Measurements from ENCODE around the gene AGT. TPM values are rescaled to one million over a fixed set of nuclear protein-coding genes. Genes with fewer than 3 reads are reported as not detected.
A peak's percentile ranks its signal among the peaks of the same experiment; 100 is the strongest.

AGT gene
- total RNA-seq (ENCODE audit: low replicate concordance), result 1.1 and 8.4 TPM in 2 replicates

DNA sequence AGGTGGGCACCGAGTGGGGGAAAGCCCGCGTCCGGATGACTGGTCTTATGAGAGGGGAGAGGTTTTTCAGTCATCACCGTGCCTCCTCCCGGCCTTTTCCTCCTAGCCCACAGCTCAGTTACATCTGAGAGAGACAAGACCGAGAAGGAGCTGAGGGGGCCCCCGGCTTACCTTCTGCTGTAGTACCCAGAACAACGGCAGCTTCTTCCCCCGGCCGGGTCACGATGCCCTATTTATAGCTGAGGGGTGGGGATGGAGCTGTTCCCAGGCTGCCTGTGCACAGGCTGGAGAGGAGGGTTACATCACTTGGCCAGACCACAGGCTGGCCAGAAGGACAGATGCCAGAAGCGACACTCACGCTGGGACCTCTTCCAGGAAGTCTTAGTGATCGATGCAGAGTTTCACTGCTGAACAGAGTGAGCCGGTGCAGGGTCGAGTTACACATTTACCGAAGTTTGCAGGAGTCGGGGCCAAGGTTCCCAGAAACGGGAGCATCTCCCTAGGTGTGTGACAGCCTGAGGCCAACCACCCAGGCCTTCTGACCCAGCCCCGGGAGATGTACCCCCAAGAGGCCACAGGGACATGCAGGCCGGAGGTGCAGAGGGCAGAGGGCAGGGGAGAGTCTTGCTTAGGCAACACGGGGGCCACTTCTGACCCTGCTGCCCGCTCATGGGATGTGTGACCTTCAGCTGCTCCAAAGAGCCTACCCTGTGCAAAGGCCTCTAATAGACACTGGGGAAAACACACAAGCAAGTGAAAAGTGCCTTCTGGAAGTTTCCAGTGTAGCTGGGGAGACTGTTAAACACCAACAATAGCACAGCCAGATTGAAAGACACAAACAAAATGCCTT is at the start of gene AGT:
AGT (minus strand) TSS at position 208 of the 850 bp plus-strand sequence. CDS start 3,299 bp downstream, outside the sequence.
- H3K4me3 ChIP-seq (ENCODE audit: low read depth, low read length), result peak within 1 kb of the TSS; percentile 9
- TF ChIP-seq, protein P1, sequence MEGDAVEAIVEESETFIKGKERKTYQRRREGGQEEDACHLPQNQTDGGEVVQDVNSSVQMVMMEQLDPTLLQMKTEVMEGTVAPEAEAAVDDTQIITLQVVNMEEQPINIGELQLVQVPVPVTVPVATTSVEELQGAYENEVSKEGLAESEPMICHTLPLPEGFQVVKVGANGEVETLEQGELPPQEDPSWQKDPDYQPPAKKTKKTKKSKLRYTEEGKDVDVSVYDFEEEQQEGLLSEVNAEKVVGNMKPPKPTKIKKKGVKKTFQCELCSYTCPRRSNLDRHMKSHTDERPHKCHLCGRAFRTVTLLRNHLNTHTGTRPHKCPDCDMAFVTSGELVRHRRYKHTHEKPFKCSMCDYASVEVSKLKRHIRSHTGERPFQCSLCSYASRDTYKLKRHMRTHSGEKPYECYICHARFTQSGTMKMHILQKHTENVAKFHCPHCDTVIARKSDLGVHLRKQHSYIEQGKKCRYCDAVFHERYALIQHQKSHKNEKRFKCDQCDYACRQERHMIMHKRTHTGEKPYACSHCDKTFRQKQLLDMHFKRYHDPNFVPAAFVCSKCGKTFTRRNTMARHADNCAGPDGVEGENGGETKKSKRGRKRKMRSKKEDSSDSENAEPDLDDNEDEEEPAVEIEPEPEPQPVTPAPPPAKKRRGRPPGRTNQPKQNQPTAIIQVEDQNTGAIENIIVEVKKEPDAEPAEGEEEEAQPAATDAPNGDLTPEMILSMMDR (IDR thresholded peaks at IDR 0.05; ENCODE audit: insufficient read depth, low read length), result no peak
- DNase-seq (ENCODE audit: low read depth), result peak; percentile 82

DNA sequence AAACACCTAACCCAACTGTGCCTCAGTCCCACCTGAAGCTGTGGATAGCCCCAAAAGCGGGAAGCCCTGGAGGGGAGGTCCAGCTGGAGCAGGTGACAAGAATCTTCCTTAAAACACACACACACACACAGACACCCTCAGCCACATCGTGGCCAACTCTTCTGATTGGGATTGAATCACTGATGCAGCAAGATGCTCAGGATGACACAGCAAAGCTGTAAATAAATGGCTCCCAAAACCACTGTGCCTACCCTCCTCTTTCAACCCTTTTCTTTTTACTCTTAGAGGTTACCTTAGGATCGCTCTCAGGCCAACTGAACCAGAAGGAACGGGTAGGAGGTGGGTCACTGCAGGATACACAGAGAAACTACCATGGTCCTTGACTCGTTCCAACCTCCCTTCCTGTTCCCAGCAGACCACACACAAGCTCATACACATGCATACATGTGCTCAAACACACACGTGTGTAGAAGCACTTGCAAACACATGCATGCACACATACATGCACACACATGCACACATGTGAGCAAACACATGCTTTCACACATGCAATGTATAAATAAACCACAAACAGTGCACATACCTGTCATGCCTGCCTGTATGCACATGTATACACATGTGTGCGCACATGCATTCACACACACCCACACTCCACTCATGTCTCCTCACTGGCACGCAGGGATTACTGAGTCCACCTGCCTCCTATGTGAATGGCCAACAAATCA is 47.7 kb upstream of the AGT start:
- DNase-seq (ENCODE audit: low read depth), result no peak
- no peak overlapping the region for H3K4me3 ChIP-seq (ENCODE audit: low read depth, low read length)
- TF ChIP-seq, protein P1 (IDR thresholded peaks at IDR 0.05; ENCODE audit: insufficient read depth, low read length), result no peak

DNA sequence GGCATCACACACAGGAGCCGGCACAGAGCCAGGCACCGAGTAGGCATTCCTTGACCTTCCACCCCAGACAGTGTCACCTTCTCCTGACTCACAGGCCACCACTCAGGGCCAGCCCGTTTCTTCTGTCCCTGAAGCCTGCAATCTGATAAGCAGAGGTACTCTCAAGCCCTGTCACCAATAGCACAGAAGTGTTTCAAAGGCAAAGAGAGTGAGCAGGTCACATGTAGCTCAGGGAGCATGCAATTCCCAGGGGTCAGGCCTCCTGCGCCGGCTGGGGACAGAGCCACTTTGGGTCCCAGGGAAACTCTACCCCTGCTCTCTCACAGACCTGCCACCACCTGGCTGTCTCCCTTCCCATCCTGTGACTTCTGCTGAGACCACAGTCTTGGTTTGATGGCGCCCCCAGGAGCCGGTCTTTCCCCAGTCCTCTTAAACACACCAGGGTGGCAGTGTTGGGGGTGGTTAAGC is 46.5 kb upstream of the AGT start:
- no peak for DNase-seq (ENCODE audit: low read depth)
- H3K4me3 ChIP-seq (ENCODE audit: low read depth, low read length), result no peak overlapping the region
- TF ChIP-seq, protein P1 (IDR thresholded peaks at IDR 0.05; ENCODE audit: insufficient read depth, low read length), result no peak

DNA sequence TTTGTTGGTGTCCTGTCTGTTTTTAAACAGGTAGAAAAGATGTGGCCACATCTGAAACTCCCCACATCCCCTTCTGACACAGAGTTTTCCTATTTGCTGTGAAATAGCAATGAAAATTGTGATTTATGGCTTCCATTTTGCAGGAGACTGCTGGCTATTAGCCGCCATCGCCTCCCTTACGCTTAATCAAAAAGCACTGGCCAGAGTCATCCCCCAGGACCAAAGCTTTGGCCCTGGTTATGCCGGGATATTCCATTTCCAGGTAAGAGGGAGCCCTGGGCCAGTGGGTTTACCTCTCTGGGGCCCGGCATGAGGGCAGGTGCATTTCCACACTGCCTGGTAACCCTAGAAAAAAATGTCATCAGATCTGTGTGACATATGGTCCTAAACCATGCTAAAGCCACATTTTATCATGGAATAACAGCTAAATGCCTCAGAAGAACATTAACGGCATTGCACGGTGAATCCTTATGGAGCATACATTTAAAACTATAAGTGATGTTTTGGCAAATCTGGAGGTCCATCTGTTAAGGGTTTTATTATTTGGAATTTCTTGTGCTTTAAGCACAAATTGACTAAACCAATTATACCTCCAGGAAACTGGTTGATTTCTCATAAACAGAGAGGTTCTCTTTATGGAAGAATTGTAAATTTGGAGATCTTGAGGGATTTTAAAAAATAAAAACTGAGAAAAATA is 45.6 kb upstream of the AGT start:
- no peak overlapping the region for H3K4me3 ChIP-seq (ENCODE audit: low read depth, low read length)
- TF ChIP-seq, protein P1 (IDR thresholded peaks at IDR 0.05; ENCODE audit: insufficient read depth, low read length), result no peak
- DNase-seq (ENCODE audit: low read depth), result no peak

DNA sequence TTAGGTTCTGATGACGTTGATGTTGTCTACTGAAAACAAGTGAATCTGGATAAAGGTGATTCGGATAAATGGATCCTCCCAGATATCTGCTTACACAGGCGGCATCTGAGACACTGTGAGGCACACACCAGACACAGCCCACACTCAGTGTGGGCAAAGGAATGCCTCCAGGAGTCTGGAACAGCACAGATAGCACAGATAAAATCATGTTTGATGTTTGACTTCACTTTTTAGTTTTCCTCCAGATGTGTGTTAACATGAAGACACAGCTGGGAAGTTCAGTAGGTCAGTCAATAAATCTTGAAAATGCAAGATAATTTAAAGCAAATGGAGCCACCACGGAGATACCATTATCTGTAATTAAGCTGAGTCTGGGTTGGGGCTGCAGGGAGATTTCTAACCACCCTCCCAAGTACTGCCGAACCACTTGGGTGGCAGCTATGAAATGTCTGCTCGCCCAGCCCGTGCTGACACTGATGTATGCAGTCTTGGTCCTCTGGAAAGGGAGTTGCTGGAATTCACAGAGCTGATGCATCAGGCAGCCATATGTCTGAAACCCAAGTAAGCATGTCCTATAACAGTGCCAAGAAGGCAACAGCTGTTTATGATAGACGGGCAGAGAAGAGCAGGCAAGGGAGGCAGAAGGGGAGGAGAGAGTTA is 44.9 kb upstream of the AGT start:
- no peak overlapping the region for H3K4me3 ChIP-seq (ENCODE audit: low read depth, low read length)
- TF ChIP-seq, protein P1 (IDR thresholded peaks at IDR 0.05; ENCODE audit: insufficient read depth, low read length), result no peak
- DNase-seq (ENCODE audit: low read depth), result peak; percentile 16

Measured in fibroblast of the aortic adventitia (primary cell).